ENCODE data around the gene OR7E24.

DNA sequence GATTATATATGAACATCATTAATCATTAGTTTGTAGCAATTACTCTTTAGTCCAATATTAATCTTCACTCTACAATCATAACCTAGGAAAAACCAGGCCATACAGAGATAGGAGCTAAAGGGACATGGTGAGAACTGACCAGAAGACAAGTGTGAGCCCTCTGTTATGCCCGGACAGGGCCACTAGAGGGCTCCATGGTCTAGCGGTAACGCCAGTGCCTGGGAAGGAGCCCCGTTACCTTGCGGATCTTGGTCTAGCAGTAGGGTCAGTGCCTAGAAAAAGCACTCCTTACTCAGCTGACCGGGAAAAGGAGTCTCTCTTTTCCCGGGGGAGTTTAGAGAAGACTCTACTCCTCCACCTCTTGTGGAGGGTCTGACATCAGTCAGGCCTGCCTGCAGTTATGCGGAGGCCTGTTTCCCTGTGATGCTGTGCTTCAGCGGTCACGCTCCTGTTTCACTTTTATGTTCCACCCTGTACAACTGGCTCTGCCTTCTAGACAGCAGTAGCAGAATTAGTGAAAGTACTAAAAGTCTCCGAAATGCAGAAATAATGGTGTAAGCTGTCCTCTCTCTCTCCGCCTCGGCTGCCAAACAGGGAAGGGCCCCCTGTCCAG is 45.1 kb upstream of the OR7E24 start:
- TF ChIP-seq GATA2 (IDR thresholded peaks at IDR 0.05; ENCODE audit: low read depth, low read length) (no peak), GATA3 (IDR thresholded peaks at IDR 0.05; ENCODE audit: low read depth, low read length) (no peak)
